H9 (cell line): ENCODE data around the gene CSRNP2. TPM values are rescaled to one million over a fixed set of nuclear protein-coding genes. Genes with fewer than 3 reads are reported as not detected.

Experiments used
- DNase-seq: peaks from one replicate; pipeline ENCODE4 v3.0.0-alpha.2; 2017
- H2AFZ ChIP-seq: one replicate; pipeline ENCODE4 v1.6.1; 2013; ENCODE audit warnings: mild to moderate bottlenecking, low read length, control low read depth, moderate library complexity
- H2AK5ac ChIP-seq: 2 replicates; pipeline ENCODE4 v1.6.1; 2013; ENCODE audit warnings: low read length, control low read depth, mixed read lengths; ENCODE audit not compliant: insufficient read length
- H2BK120ac ChIP-seq: one replicate; pipeline ENCODE4 v1.6.1; 2013; ENCODE audit warnings: low read depth, mild to moderate bottlenecking, low read length, control low read depth, inconsistent platforms; ENCODE audit not compliant: poor library complexity, severe bottlenecking
- H2BK12ac ChIP-seq: 2 replicates; pipeline ENCODE4 v1.6.1; 2013; ENCODE audit warnings: low read length, control low read depth, mixed read lengths, low read depth; ENCODE audit not compliant: insufficient read length
- H2BK15ac ChIP-seq: 2 replicates; pipeline ENCODE4 v1.6.1; 2013; ENCODE audit warnings: low read depth, low read length, control low read depth
- H2BK20ac ChIP-seq: one replicate; pipeline ENCODE4 v1.6.1; 2013; ENCODE audit warnings: low read depth, mild to moderate bottlenecking, low read length, control low read depth, inconsistent platforms; ENCODE audit not compliant: poor library complexity, severe bottlenecking
- H2BK5ac ChIP-seq: 2 replicates; pipeline ENCODE4 v1.6.1; 2013; ENCODE audit warnings: low read length, control low read depth, mixed read lengths; ENCODE audit not compliant: insufficient read length
- H3K14ac ChIP-seq: 2 replicates; pipeline ENCODE4 v1.6.1; 2013; ENCODE audit warnings: low read length, control low read depth; ENCODE audit not compliant: insufficient read depth
- H3K18ac ChIP-seq: 2 replicates; pipeline ENCODE4 v1.6.1; 2013; ENCODE audit warnings: low read depth, mild to moderate bottlenecking, mixed read lengths, low read length, control low read depth; ENCODE audit not compliant: insufficient read length
- H3K23ac ChIP-seq: 2 replicates; pipeline ENCODE4 v1.6.1; 2013; ENCODE audit warnings: low read length, control low read depth, mixed read lengths, low read depth; ENCODE audit not compliant: insufficient read length
- H3K23me2 ChIP-seq: 2 replicates; pipeline ENCODE4 v1.6.1; 2013; ENCODE audit warnings: low read depth, mild to moderate bottlenecking, mixed read lengths, low read length, control low read depth; ENCODE audit not compliant: insufficient read length, poor library complexity, severe bottlenecking
- H3K27ac ChIP-seq: 2 replicates; pipeline ENCODE4 v1.5.1; 2013; ENCODE audit warnings: low read length, control low read depth, mixed read lengths, low read depth; ENCODE audit not compliant: insufficient read length
- H3K27me3 ChIP-seq: 2 replicates; pipeline ENCODE4 v1.6.1; 2013; ENCODE audit warnings: low read length, control low read depth, inconsistent platforms; ENCODE audit not compliant: insufficient read depth
- H3K4ac ChIP-seq: 2 replicates; pipeline ENCODE4 v1.6.1; 2013; ENCODE audit warnings: low read depth, mild to moderate bottlenecking, control low read depth, inconsistent platforms, low read length, moderate library complexity
- H3K4me1 ChIP-seq: 2 replicates; pipeline ENCODE4 v1.6.1; 2013; ENCODE audit warnings: low read length, control low read depth, inconsistent platforms; ENCODE audit not compliant: insufficient read depth
- H3K4me2 ChIP-seq: 2 replicates; pipeline ENCODE4 v1.6.1; 2013; ENCODE audit warnings: low read length, control low read depth, mixed read lengths; ENCODE audit not compliant: insufficient read length, insufficient read depth
- H3K56ac ChIP-seq: 2 replicates; pipeline ENCODE4 v1.6.1; 2013; ENCODE audit warnings: low read depth, mild to moderate bottlenecking, mixed read lengths, low read length, control low read depth; ENCODE audit not compliant: insufficient read length
- H3K79me1 ChIP-seq: 2 replicates; pipeline ENCODE4 v1.6.1; 2013; ENCODE audit warnings: low read depth, mild to moderate bottlenecking, moderate library complexity, low read length, control low read depth, inconsistent platforms; ENCODE audit not compliant: insufficient read depth, poor library complexity, severe bottlenecking
- H3K79me2 ChIP-seq: 2 replicates; pipeline ENCODE4 v1.6.1; 2013; ENCODE audit warnings: low read length, control low read depth, inconsistent platforms; ENCODE audit not compliant: insufficient read depth
- H3K9ac ChIP-seq: 2 replicates; pipeline ENCODE4 v1.6.1; 2013; ENCODE audit warnings: low read length, control low read depth, mixed read lengths; ENCODE audit not compliant: insufficient read length; ENCODE audit errors: extremely low read depth
- H3K9me3 ChIP-seq: one replicate; pipeline ENCODE4 v1.6.1; 2013; ENCODE audit warnings: low read depth, low read length, inconsistent platforms; ENCODE audit not compliant: control insufficient read depth
- H3T11ph ChIP-seq: one replicate; pipeline ENCODE4 v1.6.1; 2013; ENCODE audit warnings: mild to moderate bottlenecking, low read length, control low read depth, inconsistent platforms
- H4K20me1 ChIP-seq: one replicate; pipeline ENCODE4 v1.6.1; 2013; ENCODE audit not compliant: control insufficient read depth, insufficient read length, insufficient read depth
- H4K5ac ChIP-seq: 2 replicates; pipeline ENCODE4 v1.6.1; 2013; ENCODE audit warnings: low read depth, mild to moderate bottlenecking, mixed read lengths, low read length, control low read depth; ENCODE audit not compliant: insufficient read length
- H4K8ac ChIP-seq: replicated peaks from 2 replicates; pipeline ENCODE4 v1.6.1; 2013; ENCODE audit warnings: low read length, control low read depth, mixed read lengths, low read depth; ENCODE audit not compliant: insufficient read length
- H4K91ac ChIP-seq: 2 replicates; pipeline ENCODE4 v1.6.1; 2013; ENCODE audit warnings: low read depth, mild to moderate bottlenecking, moderate library complexity, mixed read lengths, low read length, control low read depth; ENCODE audit not compliant: insufficient read length
- H3K27ac Mint-ChIP-seq, 3 experiments: 2 replicates in 2 of 3; 3 replicates in 1 of 3; pipeline ENCODE4 v1.8.0; 2020 to 2021; ENCODE audit warnings: mixed read lengths in 3 of 3, mild to moderate bottlenecking in 1 of 3, moderate library complexity in 1 of 3
- H3K27me3 Mint-ChIP-seq: 2 replicates; pipeline ENCODE4 v1.8.0; 2021; ENCODE audit warnings: low read depth, mild to moderate bottlenecking, moderate library complexity, mixed read lengths
- H3K36me3 Mint-ChIP-seq, 3 experiments: 2 replicates in 2 of 3; 3 replicates in 1 of 3; pipeline ENCODE4 v1.8.0; 2020 to 2021; ENCODE audit warnings: low read depth in 3 of 3, mixed read lengths in 3 of 3; ENCODE audit not compliant: insufficient read depth in 1 of 3
- H3K4me1 Mint-ChIP-seq, 2 experiments: 2 replicates each; pipeline ENCODE4 v1.8.0; 2020; ENCODE audit warnings: mixed read lengths in 2 of 2
- H3K4me3 Mint-ChIP-seq, 2 experiments: 2 replicates in 1 of 2; 3 replicates in 1 of 2; pipeline ENCODE4 v1.8.0; 2020 to 2021; ENCODE audit warnings: mild to moderate bottlenecking in 2 of 2, mixed read lengths in 2 of 2, moderate library complexity in 1 of 2
- H3K9me3 Mint-ChIP-seq, 2 experiments: 2 replicates in 1 of 2; 3 replicates in 1 of 2; pipeline ENCODE4 v1.8.0; 2020; ENCODE audit warnings: mild to moderate bottlenecking in 2 of 2, mixed read lengths in 2 of 2, moderate library complexity in 1 of 2
- CTCF ChIP-seq: fragments of 200-600 bp; sonication (generic); conservative IDR thresholded peaks from 3 replicates; pipeline ENCODE4 v1.8.0; 2021; ENCODE audit warnings: antibody characterized with exemption, mild to moderate bottlenecking
- WGBS: extraction: QIAGEN DNeasy Blood & Tissue Kit; methylation state at CpG from one replicate; pipeline ENCODE4 v1.1.7; 2013; ENCODE audit warnings: missing lambda C conversion rate, low lambda C conversion rate, mixed read lengths; ENCODE audit not compliant: insufficient read length; ENCODE audit errors: extremely low coverage; 5-methylcytosine and 5-hydroxymethylcytosine counted together
- total RNA-seq: library from RNA; stranded (reverse); gene quantifications from 2 replicates; pipeline ENCODE4 v1.2.1, GENCODE V29; 2021

Gene CSRNP2
- total RNA-seq, 1 experiment from 2014 or later = 38.6 TPM

- Mint-ChIP-seq H3K36me3 (peaks cover 16 to 26% (median 22%) of the 10 kb centered on the region in 3 experiments; a peak in 6 of 7 replicates), H3K4me1 (no peaks in the 10 kb centered on the region), H3K4me3 (no peak overlapping the region), H3K9me3 (no peaks in the 10 kb centered on the region), H3K27ac (peak overlapping the region in 2 of 3 experiments; percentile 49 to 72; a peak in 1 of 7 replicates), H3K27me3 (no peaks in the 10 kb centered on the region)
- H4K91ac ChIP-seq = no peak overlapping the region
- no peak overlapping the region for H2BK12ac ChIP-seq
- H3K18ac ChIP-seq = no peak overlapping the region
- H4K8ac ChIP-seq = no peak overlapping the region
- H2AFZ ChIP-seq = no peak overlapping the region
- H3T11ph ChIP-seq = no peak overlapping the region
- no peak overlapping the region for H3K14ac ChIP-seq
- WGBS = 100% methylated on average over 2 of the region's 10 CpGs
- H3K23ac ChIP-seq = no peak overlapping the region
- no peak overlapping the region for H3K4me2 ChIP-seq
- H2BK5ac ChIP-seq = no peak overlapping the region
- no peak overlapping the region for H2BK20ac ChIP-seq
- no peaks in the 10 kb centered on the region for H4K20me1 ChIP-seq
- no peaks in the 10 kb centered on the region for H3K79me1 ChIP-seq
- DNase-seq = no peak
- no peak overlapping the region for H3K27ac ChIP-seq
- H3K9me3 ChIP-seq = no peaks in the 10 kb centered on the region
- no peak overlapping the region for H2BK15ac ChIP-seq
- no peak overlapping the region for H3K56ac ChIP-seq
- H3K23me2 ChIP-seq = no peaks in the 10 kb centered on the region
- H4K5ac ChIP-seq = no peak overlapping the region
- H3K9ac ChIP-seq = no peak overlapping the region
- H3K4me1 ChIP-seq = no peaks in the 10 kb centered on the region
- no peak overlapping the region for H2BK120ac ChIP-seq
- TF ChIP-seq CTCF = no peak
- no peak overlapping the region for H3K4ac ChIP-seq
- H2AK5ac ChIP-seq = no peak overlapping the region
- H3K27me3 ChIP-seq = no peaks in the 10 kb centered on the region
- no peaks in the 10 kb centered on the region for H3K79me2 ChIP-seq
Measured at GRCh38 chr12:51090705-51091229, 7.4 kb upstream of the CSRNP2 start.
